ENCODE data around the gene ACTN2. TPM values are rescaled to one million over a fixed set of nuclear protein-coding genes. Genes with fewer than 3 reads are reported as not detected.

The ACTN2 gene
- 0.52 and 0.81 TPM in 2 replicates for total RNA-seq (ENCODE audit: low replicate concordance)

DNA sequence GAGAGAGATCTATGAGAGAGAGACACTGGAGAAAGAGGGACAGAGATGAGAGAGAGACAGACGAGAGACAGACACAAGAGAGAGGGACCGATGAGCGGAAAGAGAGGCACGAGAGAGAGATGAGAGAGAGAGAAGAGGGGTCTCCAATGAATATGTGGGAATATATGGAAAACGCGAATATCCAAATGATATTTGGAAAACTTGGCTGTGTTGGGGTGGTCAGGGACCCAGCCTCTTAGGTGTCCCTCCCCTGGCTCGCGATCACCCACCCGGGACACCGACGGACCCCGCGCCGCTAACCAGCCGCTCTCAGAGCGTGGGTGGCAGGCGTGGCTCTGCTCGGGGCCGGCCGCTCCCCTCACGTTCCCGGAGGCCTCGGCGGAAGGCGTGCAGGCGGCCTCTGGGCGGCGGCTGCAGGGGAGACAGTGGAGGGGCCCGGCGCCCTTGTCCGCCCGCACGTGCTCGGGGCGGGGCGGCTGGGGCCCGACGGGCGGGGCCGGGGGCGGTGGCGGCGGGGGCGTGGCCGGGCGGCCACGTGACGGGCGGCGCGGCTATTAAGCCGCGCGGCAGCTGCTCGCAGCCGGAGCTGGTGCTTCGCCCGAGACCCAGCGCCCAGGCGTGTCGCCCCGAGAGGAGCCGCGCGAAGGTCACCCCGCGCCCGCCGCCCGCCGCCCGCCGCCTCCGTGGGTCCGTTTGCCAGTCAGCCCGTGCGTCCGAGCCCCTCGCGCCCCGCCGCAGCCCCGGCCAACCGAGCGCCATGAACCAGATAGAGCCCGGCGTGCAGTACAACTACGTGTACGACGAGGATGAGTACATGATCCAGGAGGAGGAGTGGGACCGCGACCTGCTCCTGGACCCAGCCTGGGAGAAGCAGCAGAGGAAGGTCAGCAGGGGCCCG, at the start of gene ACTN2:
Gene ACTN2, plus strand, starts transcription at position 583 of the 898 bp plus-strand sequence. Its CDS starts 175 bp downstream, at position 758.
- peak within 1 kb of the TSS; percentile 98 for H2AFZ ChIP-seq (replicated peaks)
- peak within 1 kb of the TSS; percentile 89 for H3K4me2 ChIP-seq
- no peak within 1 kb of the TSS for H3K27ac Mint-ChIP-seq
- peaks cover 10% of the 10 kb centered on the region for H3K4me1 Mint-ChIP-seq
- H4K20me1 ChIP-seq (ENCODE audit: low read depth) = no peaks in the 10 kb centered on the region
- H3K27me3 Mint-ChIP-seq (ENCODE audit: insufficient read depth, low read depth) = peaks cover 15% of the 10 kb centered on the region
- H3K9me3 Mint-ChIP-seq = peaks cover 9% of the 10 kb centered on the region
- peaks cover 10% of the 10 kb centered on the region for H3K4me1 ChIP-seq
- peak within 1 kb of the TSS; percentile 52 for H3K4me3 ChIP-seq
- peaks cover 13% of the 10 kb centered on the region for H3F3A ChIP-seq (ENCODE audit: low read depth)
- H3K4me3 Mint-ChIP-seq = peak within 1 kb of the TSS; percentile 85
- no peak within 1 kb of the TSS for H3K9ac ChIP-seq
- TF ChIP-seq CTCF (IDR thresholded peaks at IDR 0.05) = no peak
- TF ChIP-seq EZH2phosphoT487 (IDR thresholded peaks at IDR 0.05) = peak; percentile 8
- peak; percentile 42 for TF ChIP-seq EZH2 (IDR thresholded peaks at IDR 0.05)
- no peaks in the 10 kb centered on the region for H3K79me2 ChIP-seq (ENCODE audit: low read depth)
- H3K27me3 ChIP-seq = peaks cover 42% of the 10 kb centered on the region
- no peaks in the 10 kb centered on the region for H3K9me3 ChIP-seq (ENCODE audit: low read depth)
- no peaks in the 10 kb centered on the region for H3K36me3 ChIP-seq
- DNase-seq (ENCODE audit: low spot score) = peak; percentile 85
- H3K36me3 Mint-ChIP-seq = no peaks in the 10 kb centered on the region
- no peak within 1 kb of the TSS for H3K27ac ChIP-seq

- Mint-ChIP-seq H3K9me3 (no peaks in the 10 kb centered on the region), H3K36me3 (no peaks in the 10 kb centered on the region), H3K27me3 (ENCODE audit: insufficient read depth, low read depth) (no peaks in the 10 kb centered on the region), H3K27ac (no peak overlapping the region), H3K4me3 (no peak overlapping the region), H3K4me1 (no peaks in the 10 kb centered on the region)
- H3K4me3 ChIP-seq = no peak overlapping the region
- no peaks in the 10 kb centered on the region for H3K27me3 ChIP-seq
- no peaks in the 10 kb centered on the region for H4K20me1 ChIP-seq (ENCODE audit: low read depth)
- no peak overlapping the region for H3K27ac ChIP-seq
- no peak overlapping the region for H2AFZ ChIP-seq (replicated peaks)
- H3K79me2 ChIP-seq (ENCODE audit: low read depth) = no peaks in the 10 kb centered on the region
- H3K9ac ChIP-seq = no peak overlapping the region
- no peak for DNase-seq (ENCODE audit: low spot score)
- H3K9me3 ChIP-seq (ENCODE audit: low read depth) = no peaks in the 10 kb centered on the region
- H3K4me2 ChIP-seq = no peak overlapping the region
- no peaks in the 10 kb centered on the region for H3F3A ChIP-seq (ENCODE audit: low read depth)
- no peaks in the 10 kb centered on the region for H3K4me1 ChIP-seq
- H3K36me3 ChIP-seq = no peaks in the 10 kb centered on the region
- no peak for TF ChIP-seq EZH2phosphoT487 (IDR thresholded peaks at IDR 0.05)
- no peak for TF ChIP-seq EZH2 (IDR thresholded peaks at IDR 0.05)
Measured at GRCh38 chr1:236638945-236639344, 47.4 kb upstream of the ACTN2 start.

DNA sequence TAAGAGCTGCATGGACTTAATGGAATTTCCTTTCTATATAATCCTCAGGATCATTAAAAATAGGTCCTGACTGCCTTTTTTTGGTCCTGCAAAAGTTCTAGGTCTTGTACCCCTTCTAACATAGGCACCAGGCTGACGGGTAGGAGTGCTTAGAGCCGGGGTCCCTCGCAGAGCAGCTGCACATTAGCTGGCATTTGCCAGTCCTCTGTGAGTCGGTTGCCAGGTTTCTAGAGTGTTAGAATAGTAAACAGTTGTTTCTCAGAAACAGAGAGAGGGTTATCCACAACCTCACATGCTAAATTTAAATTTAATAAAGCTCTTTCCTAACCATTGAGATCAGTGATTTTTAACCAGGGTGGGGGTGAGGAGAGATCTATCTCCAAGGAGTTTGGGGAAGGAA, 46.6 kb upstream of the ACTN2 start:
- Histone ChIP-seq H3K36me3 (no peaks in the 10 kb centered on the region), H3K4me3 (no peak overlapping the region), H3K4me1 (no peaks in the 10 kb centered on the region), H3K79me2 (ENCODE audit: low read depth) (no peaks in the 10 kb centered on the region), H4K20me1 (ENCODE audit: low read depth) (no peaks in the 10 kb centered on the region), H3K9ac (no peak overlapping the region), H3K9me3 (ENCODE audit: low read depth) (no peaks in the 10 kb centered on the region), H3K4me2 (no peak overlapping the region), H3K27me3 (no peaks in the 10 kb centered on the region), H3F3A (ENCODE audit: low read depth) (no peaks in the 10 kb centered on the region), H3K27ac (no peak overlapping the region), H2AFZ (replicated peaks) (no peak overlapping the region)
- DNase-seq (ENCODE audit: low spot score) = no peak
- no peak overlapping the region for H3K27ac Mint-ChIP-seq
- no peaks in the 10 kb centered on the region for H3K36me3 Mint-ChIP-seq
- H3K27me3 Mint-ChIP-seq (ENCODE audit: insufficient read depth, low read depth) = no peaks in the 10 kb centered on the region
- no peaks in the 10 kb centered on the region for H3K4me1 Mint-ChIP-seq
- no peak for TF ChIP-seq EZH2phosphoT487 (IDR thresholded peaks at IDR 0.05)
- no peak for TF ChIP-seq CTCF (IDR thresholded peaks at IDR 0.05)
- TF ChIP-seq EZH2 (IDR thresholded peaks at IDR 0.05) = no peak
- H3K9me3 Mint-ChIP-seq = no peaks in the 10 kb centered on the region
- H3K4me3 Mint-ChIP-seq = no peak overlapping the region

GRCh38 chr1:236642763-236643162, 43.5 kb upstream of the ACTN2 start:
- TF ChIP-seq EZH2phosphoT487 (IDR thresholded peaks at IDR 0.05) (no peak), EZH2 (IDR thresholded peaks at IDR 0.05) (no peak), CTCF (IDR thresholded peaks at IDR 0.05) (no peak)
- Histone ChIP-seq H3K4me1 (no peaks in the 10 kb centered on the region), H3K79me2 (ENCODE audit: low read depth) (no peaks in the 10 kb centered on the region), H3K9me3 (ENCODE audit: low read depth) (no peaks in the 10 kb centered on the region), H3K27ac (no peak overlapping the region), H3K27me3 (no peaks in the 10 kb centered on the region), H3K4me2 (no peak overlapping the region), H3K9ac (no peak overlapping the region), H3K4me3 (no peak overlapping the region), H2AFZ (replicated peaks) (no peak overlapping the region), H3F3A (ENCODE audit: low read depth) (no peaks in the 10 kb centered on the region), H3K36me3 (no peaks in the 10 kb centered on the region), H4K20me1 (ENCODE audit: low read depth) (no peaks in the 10 kb centered on the region)
- Mint-ChIP-seq H3K27ac (no peak overlapping the region), H3K4me1 (no peaks in the 10 kb centered on the region), H3K36me3 (no peaks in the 10 kb centered on the region), H3K9me3 (no peaks in the 10 kb centered on the region), H3K4me3 (no peak overlapping the region), H3K27me3 (ENCODE audit: insufficient read depth, low read depth) (no peaks in the 10 kb centered on the region)
- DNase-seq (ENCODE audit: low spot score) = no peak

Data from neural progenitor cell (in vitro differentiated cells).